Subcutaneous adipose tissue (tissue), 4 donors: ENCODE results near the gene ZNF837. TPM values are rescaled to one million over a fixed set of nuclear protein-coding genes. Genes with fewer than 3 reads are reported as not detected.

Experiments used
- total RNA-seq, 4 donors: library from RNA; depleted of rRNA; stranded (reverse); fragments of >200 nt; gene quantifications; one replicate each; pipeline ENCODE4 v1.1.0, GENCODE V29; 2016
- TF ChIP-seq, protein P1 (sequence below): fragments of 450-650 bp; IDR thresholded peaks from one replicate; pipeline ENCODE4 v1.5.1; 2016; ENCODE audit warnings: low read depth, mild to moderate bottlenecking, control low read depth, antibody characterized with exemption, moderate library complexity

The ZNF837 gene
- total RNA-seq, 4 donors from 2014 or later: 0.65 to 3.2 (median 1.3) TPM

DNA sequence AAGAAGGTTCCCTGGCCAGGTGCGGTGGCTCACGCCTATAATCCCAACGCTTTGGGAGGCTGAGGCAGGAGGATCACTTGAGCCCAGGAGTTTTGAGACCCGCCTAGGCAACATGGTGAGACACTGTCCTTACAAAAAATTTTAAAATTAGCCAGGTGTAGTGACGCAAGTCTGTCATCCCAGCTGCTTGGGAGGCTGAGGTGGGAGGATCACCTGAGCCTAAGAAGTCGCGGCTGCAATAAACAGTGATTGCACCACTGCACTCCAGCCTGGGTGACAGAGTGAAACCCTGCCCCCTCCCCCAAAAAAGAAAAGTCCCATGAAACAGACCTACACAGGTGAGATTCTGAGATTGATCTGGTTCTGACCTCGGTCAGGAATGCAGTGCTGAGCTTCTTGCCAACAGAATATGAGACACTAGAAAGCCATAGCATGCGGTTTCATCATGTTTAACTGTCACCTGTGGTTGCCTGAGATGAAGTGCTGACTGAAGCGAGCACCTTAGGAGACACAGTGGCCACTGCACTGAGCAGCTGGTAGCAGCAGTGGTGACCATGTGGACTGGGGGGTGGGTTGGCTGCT is 25.5 kb downstream of the ZNF837 start:
- TF ChIP-seq, protein P1, sequence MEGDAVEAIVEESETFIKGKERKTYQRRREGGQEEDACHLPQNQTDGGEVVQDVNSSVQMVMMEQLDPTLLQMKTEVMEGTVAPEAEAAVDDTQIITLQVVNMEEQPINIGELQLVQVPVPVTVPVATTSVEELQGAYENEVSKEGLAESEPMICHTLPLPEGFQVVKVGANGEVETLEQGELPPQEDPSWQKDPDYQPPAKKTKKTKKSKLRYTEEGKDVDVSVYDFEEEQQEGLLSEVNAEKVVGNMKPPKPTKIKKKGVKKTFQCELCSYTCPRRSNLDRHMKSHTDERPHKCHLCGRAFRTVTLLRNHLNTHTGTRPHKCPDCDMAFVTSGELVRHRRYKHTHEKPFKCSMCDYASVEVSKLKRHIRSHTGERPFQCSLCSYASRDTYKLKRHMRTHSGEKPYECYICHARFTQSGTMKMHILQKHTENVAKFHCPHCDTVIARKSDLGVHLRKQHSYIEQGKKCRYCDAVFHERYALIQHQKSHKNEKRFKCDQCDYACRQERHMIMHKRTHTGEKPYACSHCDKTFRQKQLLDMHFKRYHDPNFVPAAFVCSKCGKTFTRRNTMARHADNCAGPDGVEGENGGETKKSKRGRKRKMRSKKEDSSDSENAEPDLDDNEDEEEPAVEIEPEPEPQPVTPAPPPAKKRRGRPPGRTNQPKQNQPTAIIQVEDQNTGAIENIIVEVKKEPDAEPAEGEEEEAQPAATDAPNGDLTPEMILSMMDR: no peak

- TF ChIP-seq, protein P1: no peak
Observed at GRCh38 chr19:58354478-58355030, 26.3 kb downstream of the ZNF837 start.

DNA sequence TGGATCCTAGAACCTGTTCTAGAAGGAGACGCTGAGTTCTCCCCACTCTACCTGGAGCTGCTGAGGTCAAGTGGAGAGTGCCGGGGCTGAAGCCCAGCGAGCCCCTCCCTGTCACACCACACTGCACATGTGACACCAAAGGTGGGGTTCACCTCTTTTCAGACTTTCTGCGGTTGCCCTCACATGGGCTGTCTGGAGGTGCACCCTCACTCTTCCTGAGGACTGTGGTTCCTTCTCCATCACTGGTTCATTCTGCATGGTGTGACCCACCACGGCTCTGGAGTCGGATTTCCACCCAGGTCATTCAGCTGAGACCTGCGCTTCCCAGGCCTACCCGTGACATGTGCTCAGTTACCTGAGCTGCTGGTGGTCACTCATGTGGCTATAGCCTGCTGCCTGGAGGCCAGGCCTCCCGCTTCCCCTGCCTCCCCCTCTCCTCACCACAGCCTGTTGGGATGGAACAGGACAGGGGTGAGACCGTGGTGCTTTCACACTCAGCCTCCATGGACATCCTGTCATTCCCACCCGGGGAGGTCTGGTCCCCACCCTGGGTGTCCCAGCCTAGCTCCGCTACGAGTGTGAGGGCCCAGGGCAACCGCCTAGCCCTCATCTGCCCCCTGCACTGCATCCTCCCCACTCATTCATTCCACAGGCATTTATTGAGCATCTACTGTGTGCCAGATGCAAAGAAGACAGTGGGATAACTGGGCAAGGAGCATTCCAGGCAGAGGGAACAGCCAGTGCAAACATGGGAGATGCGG is 26.9 kb downstream of the ZNF837 start:
- TF ChIP-seq, protein P1: no peak

DNA sequence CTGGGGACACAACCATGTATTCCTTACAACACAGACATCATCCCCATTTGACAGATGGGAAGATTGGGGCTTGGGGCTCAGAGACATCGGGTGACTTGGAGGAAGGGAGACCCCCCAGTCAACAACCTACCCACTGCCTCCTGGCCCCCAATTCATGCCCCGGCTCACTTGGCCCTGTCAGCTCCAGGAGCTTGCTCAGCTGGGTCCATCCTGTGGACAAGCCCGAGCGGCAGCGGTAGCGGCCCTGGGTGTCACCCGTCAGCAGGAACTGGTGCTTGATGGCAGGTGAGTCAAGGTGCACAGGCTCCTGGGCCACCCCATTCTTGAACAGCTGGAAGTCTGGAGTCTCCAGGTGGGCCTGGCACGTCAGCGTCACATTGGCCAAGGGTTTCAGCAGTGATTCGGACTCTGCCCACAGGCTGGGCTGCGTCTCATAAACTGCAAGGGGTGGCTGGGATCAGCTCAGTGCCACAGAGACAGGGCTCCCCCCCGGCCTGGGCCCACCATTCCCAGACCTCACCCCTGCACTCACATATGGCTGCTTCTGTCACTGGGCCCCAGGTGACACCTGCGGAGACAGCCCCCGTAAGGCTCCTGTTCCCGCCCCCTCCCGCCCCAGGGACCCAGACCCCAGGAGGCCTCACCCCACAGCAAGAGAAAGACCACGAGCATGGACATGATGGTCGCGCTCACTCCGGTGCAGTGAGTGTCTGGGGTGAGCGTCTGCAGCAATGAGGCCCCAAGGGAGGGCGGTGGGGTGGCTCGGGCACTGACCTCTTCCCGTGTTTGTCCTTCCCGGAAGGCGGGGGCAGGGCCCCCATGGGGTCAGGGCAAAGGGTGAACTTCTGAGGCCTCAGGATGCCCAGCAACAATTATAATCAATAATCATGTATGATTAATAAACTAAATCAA is 27.8 kb downstream of the ZNF837 start, which contains the start of gene A1BG:
Gene A1BG (minus strand): TSS at position 733 of the 912 bp plus-strand sequence. CDS start 55 bp downstream, at position 678.
- TF ChIP-seq, protein P1: no peak

DNA sequence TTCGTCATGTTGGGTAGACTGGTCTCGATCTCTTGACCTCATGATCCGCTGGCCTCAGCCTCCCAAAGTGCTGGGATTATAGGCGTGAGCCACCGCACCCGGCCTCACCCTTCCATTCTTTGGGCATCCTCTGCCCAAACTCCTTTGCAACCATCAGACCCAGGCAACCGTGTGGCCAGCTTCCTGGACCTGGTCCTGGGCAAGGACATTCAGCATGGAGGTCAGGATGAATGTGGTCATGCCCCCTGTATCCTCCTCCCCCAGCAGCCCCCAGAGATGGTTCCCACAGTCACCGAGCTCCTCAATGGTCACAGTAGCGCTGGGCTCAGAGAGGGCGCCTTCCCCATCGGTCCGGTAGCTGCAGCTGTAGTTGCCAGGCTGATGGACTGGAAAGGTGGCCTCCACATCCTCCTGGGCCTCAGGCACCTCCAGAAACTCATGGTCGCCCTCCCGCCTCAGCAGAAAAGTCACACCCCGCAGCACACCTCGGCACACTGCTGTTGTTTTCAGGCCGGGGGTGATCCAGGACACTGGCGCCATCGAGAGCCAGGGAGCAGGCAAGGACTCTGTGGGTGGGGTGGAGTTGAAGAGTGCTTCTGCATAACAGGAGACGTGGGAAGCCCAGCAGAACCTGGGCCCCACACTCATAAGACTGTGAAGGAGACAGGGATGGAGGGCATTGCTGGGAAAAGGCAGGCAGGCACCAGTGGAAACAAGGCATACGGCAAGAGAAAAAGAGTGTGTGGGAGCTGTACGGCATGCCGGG is 28.7 kb downstream of the ZNF837 start:
- TF ChIP-seq, protein P1: no peak

DNA sequence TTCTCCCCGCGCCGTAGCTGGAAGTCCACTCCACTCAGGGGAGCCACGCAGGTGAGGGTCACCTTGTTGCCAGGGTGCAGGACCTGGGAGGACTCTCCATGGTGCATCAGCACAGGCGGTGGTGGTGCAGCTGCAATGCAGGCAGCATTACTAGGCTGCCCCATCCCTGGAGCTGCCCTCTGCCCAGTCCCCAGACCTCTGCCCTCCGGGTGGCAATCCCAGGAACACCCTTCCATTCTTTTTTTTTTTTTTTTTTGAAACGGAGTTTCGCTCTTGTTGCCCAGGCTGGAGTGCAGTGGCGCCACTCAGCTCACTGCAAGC is 29.3 kb downstream of the ZNF837 start:
- TF ChIP-seq, protein P1: no peak
